ENCODE measurements around the gene NOTCH3.

GRCh38 chr19:15216363-15216762, 15.6 kb upstream of the NOTCH3 start:
- TF ChIP-seq, protein P1, sequence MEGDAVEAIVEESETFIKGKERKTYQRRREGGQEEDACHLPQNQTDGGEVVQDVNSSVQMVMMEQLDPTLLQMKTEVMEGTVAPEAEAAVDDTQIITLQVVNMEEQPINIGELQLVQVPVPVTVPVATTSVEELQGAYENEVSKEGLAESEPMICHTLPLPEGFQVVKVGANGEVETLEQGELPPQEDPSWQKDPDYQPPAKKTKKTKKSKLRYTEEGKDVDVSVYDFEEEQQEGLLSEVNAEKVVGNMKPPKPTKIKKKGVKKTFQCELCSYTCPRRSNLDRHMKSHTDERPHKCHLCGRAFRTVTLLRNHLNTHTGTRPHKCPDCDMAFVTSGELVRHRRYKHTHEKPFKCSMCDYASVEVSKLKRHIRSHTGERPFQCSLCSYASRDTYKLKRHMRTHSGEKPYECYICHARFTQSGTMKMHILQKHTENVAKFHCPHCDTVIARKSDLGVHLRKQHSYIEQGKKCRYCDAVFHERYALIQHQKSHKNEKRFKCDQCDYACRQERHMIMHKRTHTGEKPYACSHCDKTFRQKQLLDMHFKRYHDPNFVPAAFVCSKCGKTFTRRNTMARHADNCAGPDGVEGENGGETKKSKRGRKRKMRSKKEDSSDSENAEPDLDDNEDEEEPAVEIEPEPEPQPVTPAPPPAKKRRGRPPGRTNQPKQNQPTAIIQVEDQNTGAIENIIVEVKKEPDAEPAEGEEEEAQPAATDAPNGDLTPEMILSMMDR (IDR thresholded peaks at IDR 0.05) = no peak
- no peak for TF ChIP-seq POLR2AphosphoS5 (IDR thresholded peaks at IDR 0.05)

Data from gastroesophageal sphincter (tissue), 3 donors.